ENCODE measurements around the gene GPATCH3.

DNA sequence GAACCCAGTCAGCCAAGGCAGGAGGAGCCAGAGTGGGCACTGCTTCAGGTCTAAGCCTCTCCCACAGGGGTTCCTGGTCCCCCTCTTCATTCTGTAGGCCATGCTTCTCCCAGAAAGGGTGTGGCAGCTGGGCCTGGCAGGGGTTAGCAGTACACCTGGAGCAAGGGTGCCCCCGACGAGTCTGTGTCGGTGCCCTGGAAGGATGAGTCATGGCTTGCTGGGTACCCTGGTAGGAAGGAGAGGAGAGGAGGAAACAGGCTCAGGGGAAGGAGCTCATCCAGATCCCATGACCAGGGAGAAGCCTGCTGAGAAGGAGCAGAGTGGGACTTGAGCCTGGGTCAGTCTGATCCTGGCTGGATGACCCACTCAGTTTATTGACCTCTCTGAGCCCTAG is 49.7 kb upstream of the GPATCH3 start:
- TF ChIP-seq, protein P1, sequence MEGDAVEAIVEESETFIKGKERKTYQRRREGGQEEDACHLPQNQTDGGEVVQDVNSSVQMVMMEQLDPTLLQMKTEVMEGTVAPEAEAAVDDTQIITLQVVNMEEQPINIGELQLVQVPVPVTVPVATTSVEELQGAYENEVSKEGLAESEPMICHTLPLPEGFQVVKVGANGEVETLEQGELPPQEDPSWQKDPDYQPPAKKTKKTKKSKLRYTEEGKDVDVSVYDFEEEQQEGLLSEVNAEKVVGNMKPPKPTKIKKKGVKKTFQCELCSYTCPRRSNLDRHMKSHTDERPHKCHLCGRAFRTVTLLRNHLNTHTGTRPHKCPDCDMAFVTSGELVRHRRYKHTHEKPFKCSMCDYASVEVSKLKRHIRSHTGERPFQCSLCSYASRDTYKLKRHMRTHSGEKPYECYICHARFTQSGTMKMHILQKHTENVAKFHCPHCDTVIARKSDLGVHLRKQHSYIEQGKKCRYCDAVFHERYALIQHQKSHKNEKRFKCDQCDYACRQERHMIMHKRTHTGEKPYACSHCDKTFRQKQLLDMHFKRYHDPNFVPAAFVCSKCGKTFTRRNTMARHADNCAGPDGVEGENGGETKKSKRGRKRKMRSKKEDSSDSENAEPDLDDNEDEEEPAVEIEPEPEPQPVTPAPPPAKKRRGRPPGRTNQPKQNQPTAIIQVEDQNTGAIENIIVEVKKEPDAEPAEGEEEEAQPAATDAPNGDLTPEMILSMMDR (conservative IDR thresholded peaks at IDR 0.05 in 1 of 2, IDR thresholded peaks at IDR 0.05 in 1 of 2; ENCODE audit: extremely low read depth in 1 of 2, insufficient read depth in 1 of 2, low read depth in 1 of 2, low read length in 2 of 2), result no peak
- no peak for TF ChIP-seq EZH2 (IDR thresholded peaks at IDR 0.05; ENCODE audit: borderline replicate concordance, low read length)

Data from mammary epithelial cell (primary cell).